SK-N-SH (cell line): Measurements from ENCODE around the gene TIAL1. TPM values are rescaled to one million over a fixed set of nuclear protein-coding genes. Genes with fewer than 3 reads are reported as not detected.

ENCODE experiments used
- CTCF ChIA-PET: fragments of 300-600, 350-600 bp; formaldehyde crosslinking; extraction: SDS; loops from one replicate; lab custom pipeline; 2021; lab: Yijun Ruan, JAX
- POLR2A ChIA-PET: fragments of 350-600 bp; sonication (Branson Sonifier 250); formaldehyde crosslinking; extraction: SDS; loops from one replicate; lab custom pipeline; 2020; ENCODE audit warnings: antibody characterized with exemption, inconsistent platforms; lab: Yijun Ruan, JAX
- DNase-seq: peaks from one replicate; pipeline ENCODE4 v3.0.0; 2012
- H2AFZ ChIP-seq: fragments of 200-600 bp; sonication (generic); 2 replicates; pipeline ENCODE4 v1.8.1; 2016; ENCODE audit warnings: antibody characterized with exemption, mild to moderate bottlenecking, low read depth
- H3F3A ChIP-seq: fragments of 200-600 bp; sonication (generic); replicated peaks from 2 replicates; pipeline ENCODE3; 2016; ENCODE audit warnings: antibody characterized with exemption, mild to moderate bottlenecking; ENCODE audit not compliant: insufficient read depth
- H3K27ac ChIP-seq, 2 experiments: fragments of 200-500 bp in 1 of 2; fragments of 200-600 bp in 1 of 2; sonication (Bioruptor generic) in 1 of 2; sonication (generic), shearing (Covaris generic) in 1 of 2; 2 replicates each; pipeline versions ENCODE4 v1.5.1 to v1.6.1; 2014 to 2016; ENCODE audit warnings: low read depth in 2 of 2, inconsistent platforms in 1 of 2, low read length in 1 of 2, mild to moderate bottlenecking in 1 of 2, mixed read lengths in 1 of 2
- H3K27me3 ChIP-seq: fragments of 200-600 bp; sonication (generic), shearing (Covaris generic); 2 replicates; pipeline ENCODE4 v1.6.1; 2016; ENCODE audit warnings: mixed run types; ENCODE audit not compliant: insufficient read depth
- H3K36me3 ChIP-seq, 2 experiments: fragments of 200-500 bp in 1 of 2; fragments of 200-600 bp in 1 of 2; sonication (Bioruptor generic) in 1 of 2; sonication (generic) in 1 of 2; replicated peaks in 1 of 2; 2 replicates each; pipeline versions ENCODE3 to v1.5.1; 2014 to 2016; ENCODE audit warnings: low read length in 1 of 2, mild to moderate bottlenecking in 1 of 2; ENCODE audit not compliant: insufficient read depth in 2 of 2, control insufficient read depth in 1 of 2
- H3K4me1 ChIP-seq, 2 experiments: fragments of 200-500 bp in 1 of 2; fragments of 200-600 bp in 1 of 2; sonication (Bioruptor generic) in 1 of 2; sonication (generic), shearing (Covaris generic) in 1 of 2; 2 replicates each; pipeline versions ENCODE4 v1.5.1 to v1.6.1; 2014 to 2016; ENCODE audit warnings: low read depth in 1 of 2, low read length in 1 of 2, mixed run types in 1 of 2; ENCODE audit not compliant: insufficient read depth in 2 of 2, control insufficient read depth in 1 of 2
- H3K4me2 ChIP-seq: fragments of 200-600 bp; sonication (generic), shearing (Covaris generic); 2 replicates; pipeline ENCODE4 v1.6.1; 2017; ENCODE audit warnings: mixed run types
- H3K4me3 ChIP-seq, 2 experiments: fragments of 200-500 bp in 1 of 2; fragments of 200-600 bp in 1 of 2; sonication (Bioruptor generic) in 1 of 2; sonication (generic), shearing (Covaris generic) in 1 of 2; 2 replicates each; pipeline versions ENCODE4 v1.5.1 to v1.8.1; 2014 to 2016; ENCODE audit warnings: low read depth in 2 of 2, inconsistent platforms in 1 of 2, low read length in 1 of 2, mild to moderate bottlenecking in 1 of 2, mixed read lengths in 1 of 2, moderate library complexity in 1 of 2
- H3K79me2 ChIP-seq: fragments of 200-600 bp; sonication (generic); 2 replicates; pipeline ENCODE4 v1.8.1; 2017; ENCODE audit warnings: mild to moderate bottlenecking; ENCODE audit not compliant: insufficient read depth
- H3K9ac ChIP-seq: fragments of 200-600 bp; sonication (generic); 2 replicates; pipeline ENCODE4 v1.6.1; 2017; ENCODE audit warnings: mixed run types
- H3K9me2 ChIP-seq: fragments of 200-600 bp; sonication (generic); 2 replicates; pipeline ENCODE4 v1.6.1; 2017; ENCODE audit warnings: mixed run types
- H3K9me3 ChIP-seq: fragments of 200-600 bp; sonication (generic); 2 replicates; pipeline ENCODE4 v1.6.1; 2017; ENCODE audit warnings: mixed run types, mild to moderate bottlenecking, moderate library complexity
- H4K20me1 ChIP-seq: fragments of 200-600 bp; sonication (generic); 2 replicates; pipeline ENCODE4 v1.6.1; 2017; ENCODE audit warnings: mild to moderate bottlenecking, mixed run types; ENCODE audit not compliant: insufficient read depth
- EZH2phosphoT487 ChIP-seq: fragments of 200-600 bp; sonication (generic); IDR thresholded peaks from 2 replicates; pipeline ENCODE4 v1.6.1; 2017; ENCODE audit warnings: low read depth, mixed run types, mild to moderate bottlenecking, antibody characterized with exemption, moderate library complexity, borderline replicate concordance
- WGBS: methylation state at CpG from one replicate; pipeline ENCODE4 v1.1.6; 2017; ENCODE audit warnings: low lambda C conversion rate; 5-methylcytosine and 5-hydroxymethylcytosine counted together
- polyA plus RNA-seq, 3 experiments: library from polyadenylated mRNA; depleted of rRNA; stranded (reverse); fragments of >200 nt; gene quantifications; 2 replicates each; pipeline ENCODE4 v1.2.3, GENCODE V29; 2012
- TF ChIP-seq, protein P1 (sequence below): IDR thresholded peaks from 2 replicates; pipeline ENCODE4 v1.4.0; 2012; ENCODE audit warnings: low read depth
- TF ChIP-seq, protein P2 (sequence below): fragments of 200-600 bp; sonication (generic); IDR thresholded peaks from 2 replicates; pipeline ENCODE4 v1.6.1; 2017; ENCODE audit warnings: antibody characterized with exemption, mild to moderate bottlenecking, moderate library complexity

TIAL1 gene
- polyA plus RNA-seq, 1 of the 3 experiments (the other 2 are of a cell fraction) = 58.0 TPM

DNA sequence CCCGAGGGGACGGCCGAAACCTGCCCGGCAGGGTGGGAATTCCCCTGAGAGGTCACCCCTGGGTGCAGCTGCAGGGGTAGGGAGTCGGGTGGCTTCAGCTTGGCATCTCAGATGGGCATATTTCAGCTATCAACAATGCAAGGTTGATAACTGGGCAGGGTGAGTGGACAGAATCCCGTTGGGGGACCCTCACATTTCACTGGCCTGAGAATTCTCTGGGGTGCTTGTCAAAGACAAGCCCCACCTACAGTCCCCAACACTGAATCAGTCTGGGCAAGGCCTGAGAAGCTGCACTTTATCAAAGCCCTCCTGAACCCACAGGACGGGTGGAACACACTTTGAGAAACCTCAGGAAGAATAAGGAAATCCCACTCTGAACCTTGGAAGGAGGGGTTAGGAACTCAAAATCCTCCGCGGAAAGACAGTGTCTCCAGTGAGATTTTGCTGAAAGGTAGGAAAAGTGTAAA lies 57.4 kb downstream of the TIAL1 start:
- WGBS = 87% methylated on average over 8 of the region's 9 CpGs
- peaks cover 5% of the 10 kb centered on the region; the same call in 1 of the 2 replicates for H4K20me1 ChIP-seq
- peak overlapping the region; percentile 21; the same call in 1 of the 2 replicates for H3K9ac ChIP-seq
- H3K9me3 ChIP-seq = no peaks in the 10 kb centered on the region
- ChIA-PET CTCF (interaction anchor here (1.4 to 1.8 kb wide), 2 partner anchors 9 to 341 kb away, joined by 3 to 4 read pairs; no protein-coding TSS in a partner anchor), POLR2A (no interaction called here)
- no peak for TF ChIP-seq EZH2phosphoT487
- TF ChIP-seq, protein P1, sequence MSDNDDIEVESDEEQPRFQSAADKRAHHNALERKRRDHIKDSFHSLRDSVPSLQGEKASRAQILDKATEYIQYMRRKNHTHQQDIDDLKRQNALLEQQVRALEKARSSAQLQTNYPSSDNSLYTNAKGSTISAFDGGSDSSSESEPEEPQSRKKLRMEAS = no peak
- H3F3A ChIP-seq = peaks cover 13% of the 10 kb centered on the region
- no peak for DNase-seq
- peaks cover 0 to 17% of the 10 kb centered on the region in 2 experiments; a peak in 2 of 4 replicates for H3K4me1 ChIP-seq
- no peak overlapping the region for H3K27ac ChIP-seq
- H3K79me2 ChIP-seq = peaks cover 67% of the 10 kb centered on the region
- no peaks in the 10 kb centered on the region for H3K9me2 ChIP-seq
- H3K4me3 ChIP-seq = no peak overlapping the region
- H2AFZ ChIP-seq = no peak overlapping the region
- H3K27me3 ChIP-seq = no peaks in the 10 kb centered on the region
- H3K36me3 ChIP-seq = no peaks in the 10 kb centered on the region
- peak overlapping the region; percentile 28; the same call in 1 of the 2 replicates for H3K4me2 ChIP-seq

DNA sequence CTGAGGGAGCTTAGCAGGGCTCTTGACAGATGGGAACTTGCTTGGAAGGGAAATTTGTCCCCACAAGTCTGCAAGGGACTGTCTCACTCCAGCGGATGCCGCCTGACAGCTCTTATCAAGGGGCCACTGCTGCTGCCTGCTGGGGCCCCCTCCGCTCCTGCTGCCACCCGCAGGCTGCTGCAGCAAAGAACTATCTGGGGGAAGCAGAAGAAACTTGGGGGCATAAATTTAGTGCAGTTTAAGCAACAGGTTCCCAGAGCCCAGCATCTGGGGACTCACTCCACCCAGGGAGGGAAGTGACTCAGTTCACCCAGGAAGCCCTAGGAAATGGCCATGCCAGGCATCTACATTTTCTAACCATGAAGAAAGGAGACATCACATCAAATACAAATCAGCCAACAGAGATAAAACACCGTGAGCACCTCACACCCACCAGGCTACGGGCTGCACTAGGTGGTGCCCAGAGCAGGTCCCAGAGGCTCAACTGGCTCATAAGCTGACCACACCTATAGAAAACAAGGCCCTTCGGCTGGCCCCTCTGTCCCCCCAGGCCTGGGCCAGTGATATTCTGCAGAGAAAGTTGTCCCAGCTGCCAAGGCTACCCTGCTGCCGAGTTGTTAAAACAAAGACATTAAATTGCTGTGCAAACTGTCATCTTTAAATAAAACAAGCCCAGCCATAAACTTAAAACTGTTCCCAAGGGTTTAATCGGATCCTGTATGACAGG lies 58.0 kb downstream of the TIAL1 start:
- peak overlapping the region; percentile 28; the same call in 1 of the 2 replicates for H3K4me2 ChIP-seq
- peaks cover 10% of the 10 kb centered on the region for H3F3A ChIP-seq
- no peaks in the 10 kb centered on the region for H3K36me3 ChIP-seq
- no peak overlapping the region for H3K4me3 ChIP-seq
- DNase-seq = no peak
- ChIA-PET POLR2A (no interaction called here), CTCF (interaction anchor here (1.2 to 1.8 kb wide), 4 partner anchors 10 to 341 kb away, joined by 3 to 6 read pairs (median 4); no protein-coding TSS in a partner anchor)
- H3K27ac ChIP-seq = no peak overlapping the region
- H3K79me2 ChIP-seq = peaks cover 72% of the 10 kb centered on the region
- H3K27me3 ChIP-seq = no peaks in the 10 kb centered on the region
- H3K9me3 ChIP-seq = no peaks in the 10 kb centered on the region
- TF ChIP-seq, protein P2, sequence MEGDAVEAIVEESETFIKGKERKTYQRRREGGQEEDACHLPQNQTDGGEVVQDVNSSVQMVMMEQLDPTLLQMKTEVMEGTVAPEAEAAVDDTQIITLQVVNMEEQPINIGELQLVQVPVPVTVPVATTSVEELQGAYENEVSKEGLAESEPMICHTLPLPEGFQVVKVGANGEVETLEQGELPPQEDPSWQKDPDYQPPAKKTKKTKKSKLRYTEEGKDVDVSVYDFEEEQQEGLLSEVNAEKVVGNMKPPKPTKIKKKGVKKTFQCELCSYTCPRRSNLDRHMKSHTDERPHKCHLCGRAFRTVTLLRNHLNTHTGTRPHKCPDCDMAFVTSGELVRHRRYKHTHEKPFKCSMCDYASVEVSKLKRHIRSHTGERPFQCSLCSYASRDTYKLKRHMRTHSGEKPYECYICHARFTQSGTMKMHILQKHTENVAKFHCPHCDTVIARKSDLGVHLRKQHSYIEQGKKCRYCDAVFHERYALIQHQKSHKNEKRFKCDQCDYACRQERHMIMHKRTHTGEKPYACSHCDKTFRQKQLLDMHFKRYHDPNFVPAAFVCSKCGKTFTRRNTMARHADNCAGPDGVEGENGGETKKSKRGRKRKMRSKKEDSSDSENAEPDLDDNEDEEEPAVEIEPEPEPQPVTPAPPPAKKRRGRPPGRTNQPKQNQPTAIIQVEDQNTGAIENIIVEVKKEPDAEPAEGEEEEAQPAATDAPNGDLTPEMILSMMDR = peak; percentile 20; the same call in 1 of the 2 replicates
- TF ChIP-seq EZH2phosphoT487 = no peak
- TF ChIP-seq, all 33 proteins: peak for 1
- Histone ChIP-seq H3K9ac (peak overlapping the region; percentile 21; the same call in 1 of the 2 replicates), H2AFZ (no peak overlapping the region), H3K9me2 (no peaks in the 10 kb centered on the region), H4K20me1 (peaks cover 5% of the 10 kb centered on the region; the same call in 1 of the 2 replicates), H3K4me1 (peaks cover 0 to 13% of the 10 kb centered on the region in 2 experiments; a peak in 2 of 4 replicates)
- WGBS = 87% methylated on average over 8 of the region's 9 CpGs
